KOPT-K1 (cell line): Measurements from ENCODE around the gene CENPV.
"Not testable (repeated sequence)": the region's sequence is repeated elsewhere in the genome, so short reads cannot be mapped to it uniquely, and the experiment has no call there.

ENCODE experiments used
- H3K27ac ChIP-seq: fragments of 200-600 bp; sonication (generic); 2 replicates; pipeline ENCODE4 v1.5.1; 2016; ENCODE audit warnings: antibody characterized with exemption, mild to moderate bottlenecking, low read depth, low read length; ENCODE audit not compliant: poor library complexity, severe bottlenecking
- H3K36me3 ChIP-seq: fragments of 200-600 bp; sonication (generic); 2 replicates; pipeline ENCODE4 v1.5.1; 2017; ENCODE audit warnings: antibody characterized with exemption, mild to moderate bottlenecking, low read length, moderate library complexity; ENCODE audit not compliant: insufficient read depth
- H3K9me3 ChIP-seq: fragments of 200-600 bp; sonication (generic); 2 replicates; pipeline ENCODE4 v1.5.1; 2017; ENCODE audit warnings: antibody characterized with exemption, low read length, mild to moderate bottlenecking; ENCODE audit not compliant: insufficient read depth, poor library complexity, severe bottlenecking

The CENPV gene

GRCh38 chr17:16343569-16343968 is 9.7 kb downstream of the CENPV start:
- Histone ChIP-seq H3K27ac (no peak overlapping the region), H3K9me3 (no peaks in the 10 kb centered on the region), H3K36me3 (peaks cover 62% of the 10 kb centered on the region)

GRCh38 chr17:16342979-16343378 is 10.3 kb downstream of the CENPV start:
- Histone ChIP-seq H3K36me3 (peaks cover 56% of the 10 kb centered on the region), H3K9me3 (no peaks in the 10 kb centered on the region), H3K27ac (no peak overlapping the region)

- Histone ChIP-seq H3K9me3 (no peaks in the 10 kb centered on the region), H3K36me3 (peaks cover 27% of the 10 kb centered on the region), H3K27ac (no peak overlapping the region)
Measured at GRCh38 chr17:16339959-16340358, 13.3 kb downstream of the CENPV start.

- Histone ChIP-seq H3K27ac (no peak overlapping the region), H3K9me3 (no peaks in the 10 kb centered on the region), H3K36me3 (peaks cover 25% of the 10 kb centered on the region)
Measured at GRCh38 chr17:16339402-16339801, 13.9 kb downstream of the CENPV start.

- H3K36me3 ChIP-seq: peaks cover 15% of the 10 kb centered on the region
- no peaks in the 10 kb centered on the region for H3K9me3 ChIP-seq
- no peak overlapping the region for H3K27ac ChIP-seq
Measured at GRCh38 chr17:16338391-16338790, 14.9 kb downstream of the CENPV start.

GRCh38 chr17:16329519-16330271 is 23.6 kb downstream of the CENPV start:
- no peaks in the 10 kb centered on the region for H3K9me3 ChIP-seq
- H3K27ac ChIP-seq: no peak overlapping the region
- peaks cover 23% of the 10 kb centered on the region for H3K36me3 ChIP-seq

- no peak overlapping the region for H3K27ac ChIP-seq
Measured at GRCh38 chr17:16328997-16329396, 24.3 kb downstream of the CENPV start.

GRCh38 chr17:16327018-16327417 is 26.3 kb downstream of the CENPV start:
- no peak overlapping the region for H3K27ac ChIP-seq
- H3K36me3 ChIP-seq: peaks cover 23% of the 10 kb centered on the region
- no peaks in the 10 kb centered on the region for H3K9me3 ChIP-seq

More at GRCh38 chr17:16328997-16329396, 24.3 kb downstream of the CENPV start:
- peaks cover 23% of the 10 kb centered on the region for H3K36me3 ChIP-seq
- no peaks in the 10 kb centered on the region for H3K9me3 ChIP-seq

GRCh38 chr17:16325964-16326363 is 27.3 kb downstream of the CENPV start:
- H3K36me3 ChIP-seq: peaks cover 23% of the 10 kb centered on the region
- no peak overlapping the region for H3K27ac ChIP-seq
- H3K9me3 ChIP-seq: no peaks in the 10 kb centered on the region

GRCh38 chr17:16322636-16323035 is 30.6 kb downstream of the CENPV start:
- peaks cover 23% of the 10 kb centered on the region for H3K36me3 ChIP-seq
- H3K27ac ChIP-seq: no peak overlapping the region
- no peaks in the 10 kb centered on the region for H3K9me3 ChIP-seq

GRCh38 chr17:16319969-16320368 is 33.3 kb downstream of the CENPV start:
- no peaks in the 10 kb centered on the region for H3K9me3 ChIP-seq
- no peaks in the 10 kb centered on the region; the same call in 1 of the 2 replicates for H3K36me3 ChIP-seq
- no peak overlapping the region for H3K27ac ChIP-seq

GRCh38 chr17:16314859-16315258 is 38.4 kb downstream of the CENPV start:
- no peaks in the 10 kb centered on the region; the same call in 1 of the 2 replicates for H3K36me3 ChIP-seq
- no peak overlapping the region for H3K27ac ChIP-seq
- H3K9me3 ChIP-seq: no peaks in the 10 kb centered on the region

- Histone ChIP-seq H3K36me3 (no peaks in the 10 kb centered on the region; the same call in 1 of the 2 replicates), H3K27ac (no peak overlapping the region), H3K9me3 (no peaks in the 10 kb centered on the region)
Measured at GRCh38 chr17:16314189-16314588, 39.1 kb downstream of the CENPV start.

GRCh38 chr17:16313139-16314090 is 39.9 kb downstream of the CENPV start:
- no peak overlapping the region for H3K27ac ChIP-seq
- H3K36me3 ChIP-seq: no peaks in the 10 kb centered on the region; the same call in 1 of the 2 replicates
- H3K9me3 ChIP-seq: no peaks in the 10 kb centered on the region

GRCh38 chr17:16312061-16312460 is 41.2 kb downstream of the CENPV start:
- H3K36me3 ChIP-seq, H3K27ac ChIP-seq, H3K9me3 ChIP-seq: not testable (repeated sequence)
